ENCODE results near the gene VASN.

DNA sequence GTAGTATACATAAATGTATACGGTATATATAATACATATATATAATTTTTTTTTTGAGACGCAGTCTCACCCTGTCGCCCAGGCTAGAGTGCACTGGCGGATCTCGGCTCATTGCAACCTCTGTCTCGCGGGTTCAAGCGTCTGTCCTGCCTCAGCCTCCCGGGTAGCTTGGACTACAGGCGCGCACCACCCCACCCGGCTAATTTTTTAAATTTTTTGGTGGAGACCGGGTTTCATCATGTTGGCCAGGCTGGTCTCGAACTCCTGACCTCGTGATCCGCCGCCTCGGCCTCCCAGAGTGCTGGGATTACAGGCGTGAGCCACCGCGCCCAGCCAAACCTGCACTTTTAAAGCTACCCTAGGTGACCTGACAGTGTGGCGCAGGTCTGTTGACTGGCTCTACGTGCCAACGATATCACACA is 21.3 kb upstream of the VASN start:
- TF ChIP-seq, protein P1, sequence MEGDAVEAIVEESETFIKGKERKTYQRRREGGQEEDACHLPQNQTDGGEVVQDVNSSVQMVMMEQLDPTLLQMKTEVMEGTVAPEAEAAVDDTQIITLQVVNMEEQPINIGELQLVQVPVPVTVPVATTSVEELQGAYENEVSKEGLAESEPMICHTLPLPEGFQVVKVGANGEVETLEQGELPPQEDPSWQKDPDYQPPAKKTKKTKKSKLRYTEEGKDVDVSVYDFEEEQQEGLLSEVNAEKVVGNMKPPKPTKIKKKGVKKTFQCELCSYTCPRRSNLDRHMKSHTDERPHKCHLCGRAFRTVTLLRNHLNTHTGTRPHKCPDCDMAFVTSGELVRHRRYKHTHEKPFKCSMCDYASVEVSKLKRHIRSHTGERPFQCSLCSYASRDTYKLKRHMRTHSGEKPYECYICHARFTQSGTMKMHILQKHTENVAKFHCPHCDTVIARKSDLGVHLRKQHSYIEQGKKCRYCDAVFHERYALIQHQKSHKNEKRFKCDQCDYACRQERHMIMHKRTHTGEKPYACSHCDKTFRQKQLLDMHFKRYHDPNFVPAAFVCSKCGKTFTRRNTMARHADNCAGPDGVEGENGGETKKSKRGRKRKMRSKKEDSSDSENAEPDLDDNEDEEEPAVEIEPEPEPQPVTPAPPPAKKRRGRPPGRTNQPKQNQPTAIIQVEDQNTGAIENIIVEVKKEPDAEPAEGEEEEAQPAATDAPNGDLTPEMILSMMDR (IDR thresholded peaks at IDR 0.05; ENCODE audit: low read length) = no peak
- TF ChIP-seq EZH2 (optimal IDR thresholded peaks at IDR 0.05; ENCODE audit: low read depth, low read length) (no peak), EZH2phosphoT487 (IDR thresholded peaks at IDR 0.05; ENCODE audit: low read length) (no peak)
